Epithelial cell of esophagus (primary cell): ENCODE measurements around the gene CRTAC1.

ENCODE experiments used
- DNase-seq: peaks from one replicate; pipeline ENCODE4 v3.0.0; 2010; ENCODE audit warnings: low read depth
- H3K4me3 ChIP-seq: 2 replicates; pipeline ENCODE4 v1.5.1; 2011; ENCODE audit warnings: mild to moderate bottlenecking, low read length, control low read depth
- CTCF ChIP-seq: IDR thresholded peaks from 2 replicates; pipeline ENCODE4 v1.5.1; 2011; ENCODE audit warnings: low read depth, mild to moderate bottlenecking, low read length, control low read depth, inconsistent platforms; ENCODE audit not compliant: insufficient read depth; ENCODE audit errors: missing control alignments

Gene CRTAC1

GRCh38 chr10:97922022-97922758 is 108.2 kb downstream of the CRTAC1 start:
- H3K4me3 ChIP-seq: no peak overlapping the region
- no peak for TF ChIP-seq CTCF
- DNase-seq: no peak

GRCh38 chr10:97921581-97922021 is 108.8 kb downstream of the CRTAC1 start:
- no peak for DNase-seq
- TF ChIP-seq CTCF: no peak
- no peak overlapping the region for H3K4me3 ChIP-seq

GRCh38 chr10:97920865-97921264 is 109.6 kb downstream of the CRTAC1 start:
- no peak for TF ChIP-seq CTCF
- no peak overlapping the region for H3K4me3 ChIP-seq
- no peak for DNase-seq

GRCh38 chr10:97919012-97919411 is 111.4 kb downstream of the CRTAC1 start:
- no peak for TF ChIP-seq CTCF
- no peak overlapping the region for H3K4me3 ChIP-seq
- DNase-seq: peak; percentile 44

GRCh38 chr10:97916586-97916985 is 113.8 kb downstream of the CRTAC1 start:
- no peak for DNase-seq
- TF ChIP-seq CTCF: no peak
- H3K4me3 ChIP-seq: no peak overlapping the region

GRCh38 chr10:97915346-97916131 is 114.9 kb downstream of the CRTAC1 start:
- no peak for DNase-seq
- no peak for TF ChIP-seq CTCF
- no peak overlapping the region for H3K4me3 ChIP-seq
